CD4-positive, alpha-beta T cell (primary cell): ENCODE measurements around the gene DNAAF2. TPM values are rescaled to one million over a fixed set of nuclear protein-coding genes. Genes with fewer than 3 reads are reported as not detected.

Source experiments
- ATAC-seq: fragments of 200-7000 bp; cut with Tn5 transposase; one replicate; pipeline ENCODE4 v1.10.0; 2022; ENCODE audit warnings: mild to moderate bottlenecking; ENCODE audit not compliant: poor library complexity
- CTCF ChIA-PET: fragments of 350-600 bp; sonication (Branson Sonifier 250); formaldehyde crosslinking; loops from one replicate; lab custom pipeline; 2021; ENCODE audit warnings: antibody characterized with exemption, inconsistent platforms; lab: Charles Lee
- POLR2A ChIA-PET: fragments of 350-600 bp; sonication (Branson Sonifier 250); formaldehyde crosslinking; loops from one replicate; lab custom pipeline; 2021; ENCODE audit warnings: antibody characterized with exemption, inconsistent platforms; lab: Charles Lee
- DNase-seq, 14 experiments: peaks; one replicate each; pipeline ENCODE4 v3.0.0-alpha.2; 2013 to 2020; ENCODE audit warnings: mixed read lengths in 2 of 14
- H3K27ac ChIP-seq, 2 donors: one replicate each; pipeline versions ENCODE4 v1.5.1 to v1.7.0; 2013; ENCODE audit warnings: low read length in 2 of 2, low read depth in 1 of 2, mild to moderate bottlenecking in 1 of 2
- H3K27me3 ChIP-seq, 2 experiments: 1 replicate in 1 of 2; 2 replicates in 1 of 2; pipeline versions ENCODE4 v1.6.1 to v1.7.0; 2013; ENCODE audit warnings: low read length in 2 of 2, control low read depth in 1 of 2, mild to moderate bottlenecking in 1 of 2, moderate library complexity in 1 of 2; ENCODE audit not compliant: insufficient read depth in 2 of 2, control insufficient read depth in 1 of 2
- H3K36me3 ChIP-seq: one replicate; pipeline ENCODE4 v1.6.1; 2013; ENCODE audit warnings: low read length, control low read depth; ENCODE audit not compliant: insufficient read depth
- H3K4me1 ChIP-seq: one replicate; pipeline ENCODE4 v1.6.1; 2013; ENCODE audit warnings: low read length, control low read depth; ENCODE audit not compliant: insufficient read depth
- H3K4me3 ChIP-seq: one replicate; pipeline ENCODE4 v1.5.1; 2013; ENCODE audit warnings: mild to moderate bottlenecking, low read length, moderate library complexity
- H3K9me3 ChIP-seq, 2 experiments: 1 replicate in 1 of 2; 2 replicates in 1 of 2; pipeline versions ENCODE4 v1.6.1 to v1.7.0; 2013; ENCODE audit warnings: low read length in 2 of 2, mild to moderate bottlenecking in 2 of 2, control low read depth in 1 of 2, moderate library complexity in 1 of 2; ENCODE audit not compliant: control insufficient read depth in 1 of 2, insufficient read depth in 1 of 2
- H3K27ac Mint-ChIP-seq: one replicate; pipeline ENCODE4 v1.8.0; 2020; ENCODE audit warnings: mixed read lengths
- H3K27me3 Mint-ChIP-seq: one replicate; pipeline ENCODE4 v1.8.0; 2021; ENCODE audit warnings: mixed read lengths
- H3K36me3 Mint-ChIP-seq: one replicate; pipeline ENCODE4 v1.8.0; 2021; ENCODE audit warnings: low read depth, mixed read lengths
- H3K4me1 Mint-ChIP-seq: one replicate; pipeline ENCODE4 v1.8.0; 2021; ENCODE audit warnings: low read depth, mixed read lengths
- H3K4me3 Mint-ChIP-seq: one replicate; pipeline ENCODE4 v1.8.0; 2020; ENCODE audit warnings: mild to moderate bottlenecking, mixed read lengths
- H3K9me3 Mint-ChIP-seq: one replicate; pipeline ENCODE4 v1.8.0; 2020; ENCODE audit warnings: mixed read lengths
- CTCF ChIP-seq: fragments of 200-600 bp; IDR thresholded peaks from one replicate; pipeline ENCODE4 v1.8.0; 2022; ENCODE audit warnings: antibody characterized with exemption, mild to moderate bottlenecking
- intact Hi-C, 2 experiments: fragments of 100-400 bp; cut with DNase I in 1 of 2; cut with micrococcal nuclease in 1 of 2; formaldehyde crosslinking; loops; one replicate each; pipeline versions ENCODE4 v1.15.1 to v1.9.0; 2023 to 2025; cut with DNase I, micrococcal nuclease
- total RNA-seq, 174 experiments: library from RNA in 2 of 174; stranded (reverse) in 2 of 174; gene quantifications; one replicate each; pipeline ENCODE4 v1.2.3 and lab custom pipeline; 2021 to 2026

The DNAAF2 gene
- total RNA-seq, 2 experiments from 2014 or later = 7.5 to 8.0 TPM

DNA sequence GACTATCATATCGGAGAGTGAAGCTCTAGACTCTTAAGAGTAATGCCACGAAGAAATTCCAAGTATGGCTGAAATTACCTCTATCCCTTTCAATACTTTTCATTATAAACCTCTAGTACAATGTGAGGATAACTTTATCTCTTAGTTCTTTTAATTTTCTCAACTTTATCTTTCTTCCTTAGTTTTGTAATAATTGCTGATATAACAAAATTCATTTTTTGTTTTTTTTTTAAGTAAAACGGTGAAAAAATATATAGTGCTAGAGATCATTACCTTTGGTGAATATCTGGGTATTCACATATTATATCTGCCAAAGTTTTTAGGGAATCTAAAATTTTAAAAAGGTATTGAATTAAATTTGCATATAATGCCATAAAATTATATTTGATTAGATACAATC is 19.5 kb upstream of the DNAAF2 start:
- TF ChIP-seq CTCF = no peak
- peaks cover 7% of the 10 kb centered on the region for H3K4me1 Mint-ChIP-seq
- ATAC-seq (no peak), DNase-seq (no peak)
- no peak overlapping the region for H3K4me3 Mint-ChIP-seq
- Histone ChIP-seq H3K9me3 (no peaks in the 10 kb centered on the region), H3K4me1 (no peaks in the 10 kb centered on the region), H3K36me3 (no peaks in the 10 kb centered on the region), H3K4me3 (no peak overlapping the region), H3K27me3 (no peaks in the 10 kb centered on the region), H3K27ac (no peak overlapping the region)
- H3K27ac Mint-ChIP-seq = no peak overlapping the region
- ChIA-PET POLR2A (no interaction called here), CTCF (no interaction called here)
- H3K27me3 Mint-ChIP-seq = no peaks in the 10 kb centered on the region
- no peaks in the 10 kb centered on the region for H3K9me3 Mint-ChIP-seq
- H3K36me3 Mint-ChIP-seq = no peaks in the 10 kb centered on the region
- intact Hi-C loops = no loop called here

DNA sequence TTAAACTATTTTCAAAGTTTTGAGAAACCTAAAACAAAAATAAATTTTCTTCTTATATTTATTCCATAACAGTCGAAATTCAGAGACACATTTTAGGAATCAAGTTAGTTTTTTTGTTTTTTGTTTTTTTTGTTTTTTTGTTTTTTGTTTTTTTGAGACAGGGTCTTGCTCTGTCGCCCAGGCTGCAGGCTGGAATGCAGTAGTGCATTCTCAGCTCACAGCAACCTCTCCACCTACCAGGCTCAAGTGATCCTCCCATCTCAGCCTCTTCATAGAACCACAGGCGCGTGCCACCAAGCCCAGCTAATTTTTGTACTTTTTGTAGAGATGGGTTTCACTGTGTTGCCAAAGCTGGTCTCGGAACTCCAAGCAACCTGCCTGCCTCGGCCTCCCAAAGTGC is 18.5 kb upstream of the DNAAF2 start:
- TF ChIP-seq CTCF = no peak
- no peak overlapping the region for H3K4me3 Mint-ChIP-seq
- ATAC-seq (no peak), DNase-seq (no peak)
- no peaks in the 10 kb centered on the region for H3K36me3 ChIP-seq
- intact Hi-C loops = no loop called here
- H3K27me3 Mint-ChIP-seq = no peaks in the 10 kb centered on the region
- no peaks in the 10 kb centered on the region for H3K9me3 ChIP-seq
- H3K4me3 ChIP-seq = no peak overlapping the region
- no peak overlapping the region for H3K27ac Mint-ChIP-seq
- ChIA-PET CTCF (no interaction called here), POLR2A (no interaction called here)
- H3K36me3 Mint-ChIP-seq = no peaks in the 10 kb centered on the region
- no peak overlapping the region for H3K27ac ChIP-seq
- no peaks in the 10 kb centered on the region for H3K27me3 ChIP-seq
- no peaks in the 10 kb centered on the region for H3K4me1 ChIP-seq
- peaks cover 7% of the 10 kb centered on the region for H3K4me1 Mint-ChIP-seq
- no peaks in the 10 kb centered on the region for H3K9me3 Mint-ChIP-seq

GRCh38 chr14:49642163-49642562 is 7.1 kb upstream of the DNAAF2 start:
- ChIA-PET POLR2A (interaction anchor here (0.8 kb wide), 1 partner anchor 22 kb away, joined by 5 read pairs; the partner anchor contains the start of genes MGAT2 and RPL36AL), CTCF (interaction anchor here (1.2 kb wide), 1 partner anchor 126 kb away, joined by 6 read pairs; the partner anchor contains the start of gene KLHDC2)
- Mint-ChIP-seq H3K36me3 (peaks cover 42% of the 10 kb centered on the region), H3K27ac (peak overlapping the region; percentile 60), H3K4me3 (no peak overlapping the region), H3K9me3 (no peaks in the 10 kb centered on the region), H3K27me3 (no peaks in the 10 kb centered on the region), H3K4me1 (peaks cover 59% of the 10 kb centered on the region)
- Histone ChIP-seq H3K4me1 (peaks cover 31% of the 10 kb centered on the region), H3K36me3 (peaks cover 21% of the 10 kb centered on the region), H3K9me3 (no peaks in the 10 kb centered on the region), H3K27ac (no peak overlapping the region), H3K27me3 (no peaks in the 10 kb centered on the region), H3K4me3 (no peak overlapping the region)
- no peak for TF ChIP-seq CTCF
- DNase-seq = no peak
- ATAC-seq = no peak
- intact Hi-C loops = no loop called here
